Stimulated activated CD4-positive, alpha-beta T cell treated with anti-CD3 and anti-CD28 coated beads, Interleukin-15, amount 100 ng/mL, for 24 hours (primary cell): ENCODE measurements around the gene GTF2IRD1.
"Not testable (repeated sequence)": the region's sequence is repeated elsewhere in the genome, so short reads cannot be mapped to it uniquely, and the experiment has no call there.

Experiments
- DNase-seq: peaks from one replicate; pipeline ENCODE4 v3.0.0-alpha.2; 2020

The GTF2IRD1 gene

GRCh38 chr7:74437291-74437571, 16.5 kb upstream of the GTF2IRD1 start:
- DNase-seq = not testable (repeated sequence)

GRCh38 chr7:74438327-74438726, 15.4 kb upstream of the GTF2IRD1 start:
- no peak for DNase-seq

- no peak for DNase-seq
Measured at GRCh38 chr7:74439541-74439940, 14.2 kb upstream of the GTF2IRD1 start.

DNA sequence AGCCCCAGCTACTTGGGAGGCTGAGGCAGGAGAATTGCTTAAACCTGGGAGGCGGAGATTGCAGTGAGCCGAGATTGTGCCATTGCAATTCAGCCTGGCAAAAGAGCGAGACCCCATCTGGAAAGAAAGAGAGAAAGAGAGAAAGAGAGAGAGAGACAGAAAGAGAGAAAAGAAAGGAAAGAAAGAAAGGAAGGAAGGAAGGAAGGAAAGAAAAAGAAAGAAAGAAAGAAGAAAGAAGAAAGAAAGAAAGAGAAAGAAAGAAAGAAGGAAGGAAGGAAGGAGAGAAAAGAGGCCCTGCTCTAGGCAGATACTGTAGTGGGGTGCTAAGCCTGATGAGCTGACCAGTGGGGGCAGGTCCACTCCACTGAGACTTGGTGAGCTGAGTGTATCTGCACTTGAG, 13.6 kb upstream of the GTF2IRD1 start:
- DNase-seq = not testable (repeated sequence)

DNA sequence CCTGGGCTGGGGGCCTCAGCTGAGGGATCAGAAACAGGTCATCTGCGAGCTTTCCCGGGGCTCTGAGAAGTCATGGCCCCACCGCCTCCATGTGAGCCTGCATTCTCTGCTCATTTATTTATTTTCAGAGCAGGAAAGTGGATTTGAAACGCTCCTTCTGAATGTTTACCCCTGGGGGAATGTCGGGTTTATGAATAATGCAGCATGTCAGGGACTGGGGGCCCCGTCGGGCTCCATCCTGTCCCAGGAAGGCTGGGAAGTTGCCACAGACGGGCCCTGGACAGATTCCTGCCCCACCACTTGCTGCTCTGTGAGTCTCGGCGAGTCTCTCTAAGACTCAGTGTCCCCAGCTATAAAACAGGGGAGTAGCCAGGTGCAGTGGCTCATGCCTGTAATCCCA, 11.9 kb upstream of the GTF2IRD1 start:
- DNase-seq = no peak

DNA sequence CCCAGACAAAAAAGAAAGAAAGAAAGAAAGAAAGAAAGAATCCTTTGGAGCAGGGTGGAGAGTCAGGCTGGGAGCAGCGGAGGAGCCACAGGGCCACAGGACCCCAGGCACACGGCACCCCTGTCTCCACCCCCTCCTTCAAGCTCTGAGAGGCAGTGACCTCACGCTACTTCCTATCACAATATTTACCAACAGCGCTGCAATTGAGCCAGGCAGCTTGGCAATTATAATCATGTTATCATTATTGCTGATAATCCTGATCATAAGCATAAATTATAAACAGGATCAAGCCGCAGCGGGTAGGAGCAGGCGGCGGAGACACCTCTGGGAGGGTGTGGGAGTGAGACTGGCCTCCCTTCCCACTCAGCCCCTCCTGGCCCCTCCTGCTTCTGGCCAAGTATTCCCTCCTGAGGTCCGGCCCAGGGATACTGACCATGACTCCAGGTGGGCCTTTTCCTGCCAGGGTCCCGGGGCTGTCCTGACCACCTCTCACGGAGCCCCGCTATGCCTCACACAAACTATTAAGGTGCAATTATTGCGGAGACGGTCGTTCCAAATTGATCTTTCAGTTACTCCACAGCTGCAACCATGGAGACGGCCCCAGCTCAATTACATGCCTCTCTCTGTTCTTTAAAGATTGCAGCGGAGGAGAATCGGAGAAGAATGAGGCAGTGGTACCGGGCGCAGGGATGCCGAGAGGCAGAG, 10.0 kb upstream of the GTF2IRD1 start:
- DNase-seq = no peak

DNA sequence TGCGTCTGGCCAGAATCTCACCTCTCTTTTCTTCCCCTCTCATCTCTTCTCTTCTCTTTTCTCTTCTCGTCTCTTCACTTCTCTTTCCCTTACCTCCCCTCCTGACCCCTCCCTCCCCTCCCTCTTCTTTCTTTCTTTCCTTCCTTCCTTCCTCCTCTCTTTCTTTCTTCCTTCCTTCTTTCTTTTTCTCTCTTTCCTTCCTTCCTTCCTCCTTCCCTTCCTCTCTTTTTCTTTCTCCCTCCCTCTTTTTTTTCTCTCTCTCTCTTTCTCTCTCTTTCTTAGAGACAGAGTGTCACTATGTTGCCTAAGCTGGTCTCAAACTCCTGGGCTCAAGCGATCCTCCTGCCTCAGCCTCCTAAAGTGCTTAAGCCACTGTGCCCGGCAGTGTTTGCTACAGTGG, 4.6 kb upstream of the GTF2IRD1 start:
- no peak for DNase-seq

DNA sequence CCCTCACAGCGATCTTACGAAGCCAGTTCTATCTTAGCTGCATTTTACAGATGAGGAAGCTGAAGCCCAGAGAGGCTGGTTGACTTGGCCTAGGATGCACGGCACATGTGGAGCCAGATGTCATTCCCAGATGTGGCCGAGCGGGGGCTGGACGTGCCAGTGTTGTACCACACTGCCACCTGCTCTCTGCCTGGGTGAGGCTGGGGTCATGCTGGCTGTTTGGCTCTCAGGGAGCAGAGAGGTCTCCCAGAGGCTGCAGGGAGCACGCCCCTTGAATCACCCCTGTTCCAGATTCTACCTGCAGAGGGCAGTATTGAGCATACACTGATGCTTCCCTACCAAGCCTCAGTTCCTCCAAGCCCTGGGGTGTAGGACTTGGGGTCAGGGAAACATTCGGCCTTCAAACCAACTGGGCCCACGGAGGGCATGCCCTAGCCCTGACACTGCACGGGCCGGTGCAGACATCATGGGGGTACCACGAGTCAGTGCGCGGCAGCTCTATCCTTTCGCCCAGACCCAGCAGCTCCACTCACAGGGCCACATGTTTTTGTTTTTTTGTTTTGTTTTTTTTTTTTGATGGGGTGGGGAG, 3.8 kb upstream of the GTF2IRD1 start:
- DNase-seq = peak; percentile 80

DNA sequence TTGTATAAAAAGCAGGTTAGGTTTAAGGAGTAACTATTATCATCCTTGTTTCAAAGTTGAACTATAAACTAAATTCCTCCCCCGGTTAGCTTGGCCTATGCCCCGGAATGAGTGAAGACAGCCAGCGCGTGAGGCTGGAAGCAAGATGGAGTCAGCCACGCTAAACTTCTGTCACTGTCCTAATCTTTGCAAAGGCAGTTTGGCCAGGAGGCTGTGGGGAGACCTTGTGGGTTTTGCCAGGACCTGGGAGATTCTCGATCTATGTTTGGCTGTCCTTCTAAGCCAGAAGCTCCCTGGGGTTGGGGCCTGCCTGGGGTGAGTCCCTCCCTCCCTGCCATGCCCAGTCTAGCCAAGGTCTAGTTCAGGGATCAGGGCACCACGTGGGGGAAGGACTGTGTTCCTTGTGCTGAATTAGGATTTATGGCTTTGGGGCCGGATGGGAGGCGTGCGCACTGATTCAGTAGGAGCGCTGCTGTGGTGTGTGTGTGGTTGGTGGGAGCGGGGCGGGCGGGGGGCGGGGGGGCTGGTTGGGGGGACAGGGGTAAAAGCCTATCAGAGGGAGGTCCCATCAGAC, 871 bp upstream of the GTF2IRD1 start:
- peak; percentile 38 for DNase-seq

DNA sequence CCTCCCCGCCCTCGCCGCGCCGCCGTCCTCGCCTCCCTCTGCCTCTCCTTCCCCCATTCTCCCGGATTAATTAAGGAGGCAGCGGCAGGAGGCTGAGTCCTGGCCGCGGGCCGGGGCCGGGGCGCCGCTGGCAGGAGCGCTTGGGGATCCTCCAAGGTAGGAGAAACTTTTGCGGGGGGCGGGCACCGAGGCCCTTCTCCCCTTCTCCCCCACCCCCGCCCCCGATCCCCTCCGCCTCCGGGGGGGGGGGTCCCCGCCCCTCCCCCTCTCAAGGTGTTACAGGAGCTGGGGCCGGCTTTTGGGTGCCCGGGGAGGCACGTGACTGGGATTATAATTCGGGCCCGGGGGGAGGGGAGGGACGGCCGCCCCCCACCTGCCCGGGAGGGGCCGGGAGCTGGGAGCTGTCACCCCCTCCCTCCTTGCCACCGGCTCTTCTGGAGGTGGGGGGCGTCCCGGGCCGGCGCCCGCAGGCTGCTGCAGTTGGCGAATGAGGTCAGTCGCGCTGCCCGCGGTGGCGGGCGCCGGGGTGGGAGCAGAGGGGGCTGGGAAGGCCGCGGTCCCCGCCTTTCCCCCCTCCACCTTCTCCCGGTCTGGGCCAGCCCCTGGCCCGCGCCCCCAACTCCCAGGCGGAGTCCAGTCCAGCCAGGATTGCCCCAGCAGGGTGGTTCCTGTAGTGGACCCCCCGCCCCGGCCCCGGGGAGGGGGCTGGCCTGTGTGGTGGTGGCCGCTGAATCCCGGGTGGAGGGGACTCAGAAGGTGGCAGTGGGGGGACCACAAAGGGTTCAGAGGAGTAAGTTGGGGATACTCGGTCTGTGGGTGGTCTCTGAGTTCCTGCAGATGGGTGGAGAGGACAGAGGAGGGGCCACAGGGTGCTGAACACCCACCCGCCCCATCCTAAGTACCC, 567 bp downstream of the GTF2IRD1 start:
- peak; percentile 36 for DNase-seq

DNA sequence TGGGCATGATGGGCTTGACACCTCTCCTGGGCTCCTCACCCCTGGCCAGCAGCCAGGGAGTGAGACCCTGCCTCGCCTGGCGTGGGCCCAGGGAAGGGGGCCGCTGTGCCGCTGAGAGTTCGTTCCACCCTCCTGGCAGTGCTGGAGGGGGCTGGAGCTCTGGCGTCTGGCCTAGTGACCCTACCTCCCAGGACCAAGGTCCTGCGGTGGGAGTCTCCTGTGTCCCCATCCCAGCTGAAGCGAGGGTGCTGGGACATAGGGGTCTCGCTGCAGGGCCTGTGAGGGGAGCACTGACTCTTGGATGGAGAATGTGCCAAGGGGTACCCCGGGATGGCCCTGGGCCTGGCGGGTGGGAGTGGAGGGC, 1.2 kb downstream of the GTF2IRD1 start:
- no peak for DNase-seq

GRCh38 chr7:74455291-74455804, 1.6 kb downstream of the GTF2IRD1 start:
- DNase-seq = no peak

DNA sequence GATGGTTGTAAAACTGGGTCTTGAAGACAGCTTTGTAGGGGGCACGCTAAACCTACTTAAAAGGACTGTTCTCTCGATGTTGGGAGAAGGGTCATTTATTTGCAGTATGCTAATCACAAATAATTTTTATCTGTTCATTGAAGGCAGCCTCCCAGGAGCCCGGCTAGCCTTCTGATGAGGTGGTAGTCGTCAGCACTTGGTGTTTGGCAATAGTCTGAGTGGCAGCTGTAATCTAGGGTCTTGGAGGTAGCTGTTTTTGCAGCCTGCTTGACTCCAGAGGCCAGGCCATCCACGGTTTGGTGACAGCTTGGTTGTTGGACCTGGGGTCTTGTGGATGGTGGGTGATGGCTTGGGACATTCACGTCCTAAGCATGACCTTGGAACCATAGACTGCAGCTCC, 2.2 kb downstream of the GTF2IRD1 start:
- no peak for DNase-seq

DNA sequence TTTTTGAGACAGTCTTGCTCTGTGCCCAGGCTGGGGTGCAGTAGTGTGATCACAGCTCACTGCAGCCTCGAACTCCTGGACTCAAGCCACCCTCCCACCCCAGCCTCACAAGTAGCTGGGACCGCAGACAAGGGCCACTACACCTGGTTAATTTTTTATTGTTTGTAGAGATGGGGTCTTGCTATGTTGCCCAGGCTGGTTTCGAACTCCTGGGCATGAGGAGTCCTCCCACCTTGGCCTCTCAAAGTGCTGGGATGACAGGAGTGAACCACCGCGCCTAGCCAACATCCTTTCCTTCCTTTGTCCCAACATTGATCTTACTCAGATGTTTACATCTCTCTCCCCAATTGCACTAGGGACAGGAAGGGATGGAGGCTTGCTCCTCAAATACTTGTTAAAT, 3.3 kb downstream of the GTF2IRD1 start:
- no peak for DNase-seq

DNA sequence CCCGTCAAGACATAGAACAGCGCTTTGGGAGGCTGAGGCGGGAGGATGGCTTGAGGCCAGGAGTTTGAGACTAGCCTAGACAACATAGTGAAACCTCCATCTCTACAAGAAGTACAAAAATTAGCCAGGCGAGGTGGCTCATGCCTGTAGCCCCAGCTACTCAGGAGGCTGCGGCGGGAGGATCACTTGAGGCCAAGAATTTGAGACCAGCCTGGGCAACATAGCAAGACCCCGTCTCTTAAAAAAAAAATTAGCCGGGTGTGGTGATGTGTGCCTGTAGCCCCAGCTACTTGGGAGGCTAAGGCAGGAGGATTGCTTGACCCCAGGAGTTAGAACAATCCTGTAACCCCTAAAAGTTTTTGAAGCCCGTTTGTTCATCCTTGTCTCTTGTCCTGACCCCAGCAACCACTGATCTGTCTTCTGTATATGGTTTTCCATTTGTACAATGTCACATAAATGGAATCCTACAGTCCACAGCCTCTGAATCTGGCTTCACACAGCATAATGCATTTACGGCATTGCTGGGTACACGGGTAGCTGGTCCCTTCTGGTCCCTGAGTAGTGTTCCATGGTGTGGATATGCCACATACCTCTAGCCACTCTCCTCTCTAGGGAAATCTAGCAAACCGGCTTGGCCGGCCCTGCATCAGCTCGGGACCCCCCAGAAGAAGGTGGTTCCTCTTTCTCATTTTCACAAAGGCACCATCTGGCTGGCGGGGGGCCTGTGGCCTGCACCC, 8.4 kb downstream of the GTF2IRD1 start:
- no peak for DNase-seq

DNA sequence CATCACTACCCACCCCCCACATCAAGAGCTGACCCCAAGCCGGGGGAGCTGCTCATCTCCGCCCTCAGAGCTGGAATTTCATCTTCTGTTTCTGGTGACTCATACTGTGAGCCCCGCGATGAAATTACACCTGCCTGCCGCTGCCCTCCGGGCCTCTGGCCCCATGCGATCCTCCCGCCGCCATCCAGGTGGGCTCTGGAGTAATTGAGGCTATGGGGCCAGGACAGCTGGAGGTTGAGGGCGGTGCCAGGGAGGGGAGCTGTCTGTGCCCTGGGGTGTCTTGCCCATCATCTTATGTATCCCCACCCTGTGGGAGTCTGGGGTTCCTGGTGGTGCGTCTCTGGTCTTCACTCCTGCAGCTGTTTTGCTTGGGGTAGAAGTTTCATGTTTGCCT, 9.0 kb downstream of the GTF2IRD1 start:
- DNase-seq = no peak

- no peak for DNase-seq
Measured at GRCh38 chr7:74464931-74465886, 11.5 kb downstream of the GTF2IRD1 start.

DNA sequence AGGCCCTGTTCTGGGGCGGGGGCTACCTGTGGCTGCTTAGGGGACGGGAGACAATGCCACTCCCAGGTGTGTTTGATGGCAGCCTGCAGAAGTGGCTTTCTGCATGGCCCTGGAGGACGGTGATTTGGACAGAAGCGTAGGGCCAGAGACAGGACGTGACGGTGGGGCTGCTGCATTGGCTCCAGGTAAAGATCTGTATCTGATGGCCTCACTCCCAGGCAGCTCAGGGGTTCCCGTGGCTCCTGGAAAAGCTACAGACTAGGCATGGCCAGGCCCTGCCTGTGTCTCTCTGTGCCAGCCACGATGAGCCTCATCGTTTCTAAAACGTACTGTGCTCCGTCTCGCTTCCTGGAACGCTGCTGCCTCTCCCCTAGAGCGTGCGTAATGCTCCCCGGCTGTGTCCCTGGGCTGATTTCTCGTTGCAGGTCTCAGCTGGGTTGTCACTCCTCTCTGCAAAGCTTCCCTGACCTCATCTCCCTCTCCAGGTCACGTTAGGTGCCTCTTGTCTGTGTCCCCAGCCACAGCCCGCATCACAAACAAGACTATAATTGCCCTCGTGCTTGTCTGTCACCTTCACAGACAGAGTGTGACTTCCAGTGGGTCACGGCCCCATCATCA, 12.6 kb downstream of the GTF2IRD1 start:
- DNase-seq = no peak

DNA sequence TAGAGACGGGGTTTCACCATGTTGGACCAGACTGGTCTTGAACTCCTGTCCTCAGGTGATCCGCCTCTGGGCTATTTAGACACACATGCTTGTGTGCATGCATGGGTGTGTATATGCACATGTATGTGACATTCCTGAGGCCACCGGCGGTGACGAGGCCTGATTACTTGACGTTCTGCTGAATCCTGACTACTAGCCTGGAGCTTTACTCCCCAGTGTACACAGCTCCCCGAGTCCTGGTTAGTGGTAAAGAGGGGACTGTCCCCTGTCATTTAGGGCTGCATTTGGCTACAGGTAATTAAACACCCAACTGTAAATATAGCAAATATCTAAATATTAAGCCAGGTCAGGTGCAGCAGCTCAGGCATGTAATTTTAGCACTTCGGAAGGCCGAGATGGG, 14.2 kb downstream of the GTF2IRD1 start:
- DNase-seq = no peak

GRCh38 chr7:74470504-74470903, 16.8 kb downstream of the GTF2IRD1 start:
- no peak for DNase-seq

- no peak for DNase-seq
Measured at GRCh38 chr7:74473116-74473515, 19.4 kb downstream of the GTF2IRD1 start.
